ENCODE results near the gene RAB34.

GRCh38 chr17:28737770-28738679 lies 20.4 kb upstream of the RAB34 start:
- no peak for TF ChIP-seq CTCF (IDR thresholded peaks at IDR 0.05)
- TF ChIP-seq POLR2A (IDR thresholded peaks at IDR 0.05): no peak

Measured in thyroid gland (tissue), 4 donors.